ENCODE measurements around the gene SLC26A9.

DNA sequence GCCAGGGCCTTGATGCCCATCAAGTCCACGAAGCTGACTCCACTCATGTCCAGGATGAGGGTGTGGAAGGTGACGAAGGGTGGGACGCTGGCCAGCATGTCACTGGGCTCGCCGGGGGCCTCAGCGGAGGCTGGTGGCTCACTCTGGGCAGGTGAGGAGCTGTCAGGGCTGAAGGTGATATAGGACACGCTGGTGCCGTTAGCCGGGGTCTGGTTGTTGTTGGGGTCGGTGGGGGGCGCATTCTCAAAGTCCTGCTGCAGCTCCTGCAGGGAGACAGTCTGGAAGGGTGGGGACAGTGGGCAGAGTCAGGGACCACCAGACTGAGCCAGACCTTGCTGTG, 21.7 kb downstream of the SLC26A9 start:
- TF ChIP-seq SP2 (tag by site-specific recombination; IDR thresholded peaks at IDR 0.05) (no peak), ZNF610 (tag by site-specific recombination; IDR thresholded peaks at IDR 0.05; ENCODE audit: borderline replicate concordance) (no peak)
- TF ChIP-seq, protein P1, sequence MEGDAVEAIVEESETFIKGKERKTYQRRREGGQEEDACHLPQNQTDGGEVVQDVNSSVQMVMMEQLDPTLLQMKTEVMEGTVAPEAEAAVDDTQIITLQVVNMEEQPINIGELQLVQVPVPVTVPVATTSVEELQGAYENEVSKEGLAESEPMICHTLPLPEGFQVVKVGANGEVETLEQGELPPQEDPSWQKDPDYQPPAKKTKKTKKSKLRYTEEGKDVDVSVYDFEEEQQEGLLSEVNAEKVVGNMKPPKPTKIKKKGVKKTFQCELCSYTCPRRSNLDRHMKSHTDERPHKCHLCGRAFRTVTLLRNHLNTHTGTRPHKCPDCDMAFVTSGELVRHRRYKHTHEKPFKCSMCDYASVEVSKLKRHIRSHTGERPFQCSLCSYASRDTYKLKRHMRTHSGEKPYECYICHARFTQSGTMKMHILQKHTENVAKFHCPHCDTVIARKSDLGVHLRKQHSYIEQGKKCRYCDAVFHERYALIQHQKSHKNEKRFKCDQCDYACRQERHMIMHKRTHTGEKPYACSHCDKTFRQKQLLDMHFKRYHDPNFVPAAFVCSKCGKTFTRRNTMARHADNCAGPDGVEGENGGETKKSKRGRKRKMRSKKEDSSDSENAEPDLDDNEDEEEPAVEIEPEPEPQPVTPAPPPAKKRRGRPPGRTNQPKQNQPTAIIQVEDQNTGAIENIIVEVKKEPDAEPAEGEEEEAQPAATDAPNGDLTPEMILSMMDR (tag by site-specific recombination; IDR thresholded peaks at IDR 0.05): no peak
- TF ChIP-seq, protein P2, sequence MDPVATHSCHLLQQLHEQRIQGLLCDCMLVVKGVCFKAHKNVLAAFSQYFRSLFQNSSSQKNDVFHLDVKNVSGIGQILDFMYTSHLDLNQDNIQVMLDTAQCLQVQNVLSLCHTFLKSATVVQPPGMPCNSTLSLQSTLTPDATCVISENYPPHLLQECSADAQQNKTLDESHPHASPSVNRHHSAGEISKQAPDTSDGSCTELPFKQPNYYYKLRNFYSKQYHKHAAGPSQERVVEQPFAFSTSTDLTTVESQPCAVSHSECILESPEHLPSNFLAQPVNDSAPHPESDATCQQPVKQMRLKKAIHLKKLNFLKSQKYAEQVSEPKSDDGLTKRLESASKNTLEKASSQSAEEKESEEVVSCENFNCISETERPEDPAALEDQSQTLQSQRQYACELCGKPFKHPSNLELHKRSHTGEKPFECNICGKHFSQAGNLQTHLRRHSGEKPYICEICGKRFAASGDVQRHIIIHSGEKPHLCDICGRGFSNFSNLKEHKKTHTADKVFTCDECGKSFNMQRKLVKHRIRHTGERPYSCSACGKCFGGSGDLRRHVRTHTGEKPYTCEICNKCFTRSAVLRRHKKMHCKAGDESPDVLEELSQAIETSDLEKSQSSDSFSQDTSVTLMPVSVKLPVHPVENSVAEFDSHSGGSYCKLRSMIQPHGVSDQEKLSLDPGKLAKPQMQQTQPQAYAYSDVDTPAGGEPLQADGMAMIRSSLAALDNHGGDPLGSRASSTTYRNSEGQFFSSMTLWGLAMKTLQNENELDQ (tag by site-specific recombination; IDR thresholded peaks at IDR 0.05; ENCODE audit: low read depth): no peak
